ENCODE data around the gene RNASEH2B.

Gene RNASEH2B

DNA sequence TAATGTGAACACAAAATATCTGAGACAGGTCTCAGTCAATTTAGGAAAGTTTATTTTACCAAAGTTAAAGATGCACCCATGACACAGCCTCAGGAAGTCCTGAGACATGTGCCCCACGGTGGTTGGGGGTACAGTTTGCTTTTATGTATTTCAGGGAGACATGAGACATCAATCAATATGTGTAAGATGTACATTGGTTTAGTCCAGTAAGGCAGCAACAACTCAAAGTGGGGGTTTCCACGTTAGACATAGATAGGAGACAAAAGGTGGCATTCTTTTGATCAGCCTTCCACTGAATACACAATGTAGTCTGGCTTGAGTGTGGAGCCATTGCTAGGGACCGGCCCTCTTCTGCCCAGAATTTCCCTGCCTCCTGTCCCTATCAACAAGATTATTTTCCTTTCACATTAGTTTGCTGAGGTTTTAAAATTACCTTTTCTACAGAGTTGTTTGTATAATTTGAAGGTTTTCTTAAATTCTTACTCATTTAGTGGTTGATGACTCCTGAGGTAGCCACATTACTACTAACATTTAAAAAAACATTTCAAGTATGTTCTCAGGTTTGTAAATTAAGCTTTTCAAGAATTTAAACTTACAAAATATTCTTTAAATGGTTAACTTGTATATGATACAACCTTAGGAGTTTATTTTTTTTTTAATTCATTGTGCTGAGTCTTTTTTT is 33.2 kb downstream of the RNASEH2B start:
- no peak for DNase-seq

DNA sequence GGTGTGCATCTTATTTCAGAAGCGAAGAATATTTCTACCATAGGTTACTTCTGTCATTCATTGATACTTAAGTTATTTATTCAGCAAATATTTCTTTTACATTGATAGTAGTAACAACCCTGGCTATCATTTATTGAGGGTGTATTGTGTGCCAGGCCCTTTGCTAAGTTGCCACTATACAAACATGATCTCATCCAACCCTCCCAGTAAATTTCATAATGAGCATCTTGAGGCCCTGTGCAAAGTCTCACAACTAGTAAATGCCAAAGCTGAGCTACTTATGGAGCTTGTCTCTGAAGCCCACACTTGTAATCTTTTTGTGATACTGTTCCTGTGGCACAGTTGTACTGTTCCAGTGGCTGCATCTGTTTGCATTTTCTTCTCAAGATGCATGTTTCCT is 36.1 kb downstream of the RNASEH2B start:
- DNase-seq: no peak

DNA sequence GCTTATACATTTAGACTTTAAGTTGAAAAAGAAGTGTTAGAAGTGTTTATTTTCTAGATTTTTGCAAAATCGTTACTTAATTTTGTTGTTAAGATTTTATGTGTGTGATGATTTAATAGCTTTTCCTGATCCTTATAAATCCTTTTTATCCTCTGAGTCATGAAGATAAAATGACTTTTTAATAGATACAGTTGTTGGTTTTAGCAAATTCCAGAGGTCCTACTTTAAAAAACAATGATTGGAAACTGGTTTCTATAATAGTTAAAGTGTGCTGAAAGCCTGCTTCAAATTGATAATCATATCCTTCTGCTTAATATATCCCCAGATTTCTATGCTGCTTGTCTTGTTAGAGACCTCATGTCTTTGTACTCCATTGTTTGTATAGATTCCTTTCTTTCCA is 39.0 kb downstream of the RNASEH2B start:
- no peak for DNase-seq

DNA sequence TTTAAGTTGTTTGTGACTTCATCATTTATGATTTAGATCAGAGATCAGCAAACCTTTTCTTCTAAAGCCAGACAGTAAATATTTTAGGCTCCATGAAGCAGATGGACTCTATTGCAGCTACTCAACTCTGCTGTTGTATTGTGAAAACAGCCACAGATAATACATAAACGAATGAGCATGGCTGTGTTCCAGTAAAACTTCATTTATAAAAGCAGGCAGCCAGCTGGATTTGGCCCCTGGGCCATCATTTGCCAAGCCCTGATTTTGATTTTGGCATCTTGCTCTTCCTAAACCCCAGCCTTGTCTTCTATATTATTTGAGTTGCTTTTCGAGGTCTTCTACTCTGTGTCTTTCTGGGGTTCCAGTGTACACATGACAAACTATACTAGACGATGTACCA is 41.3 kb downstream of the RNASEH2B start:
- no peak for DNase-seq

DNA sequence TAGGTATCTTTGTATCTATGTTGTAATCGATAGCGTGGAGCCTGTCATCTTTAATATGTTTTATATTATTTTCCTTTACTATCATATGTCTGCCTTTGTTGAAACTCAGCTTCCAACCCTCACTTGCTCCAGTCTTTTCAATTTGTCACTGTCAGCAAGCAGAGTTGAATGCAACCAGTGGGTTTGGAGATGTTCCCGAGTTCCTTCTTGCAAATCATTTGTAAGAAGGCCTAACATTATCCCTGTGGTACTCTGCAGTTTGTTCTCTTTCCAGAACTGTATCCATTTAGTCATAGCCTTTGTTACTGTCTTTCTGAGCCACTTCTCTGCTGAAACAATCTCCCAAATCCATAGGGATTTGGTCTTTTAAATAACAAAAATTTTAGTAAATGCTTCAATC is 41.8 kb downstream of the RNASEH2B start:
- DNase-seq: no peak

DNA sequence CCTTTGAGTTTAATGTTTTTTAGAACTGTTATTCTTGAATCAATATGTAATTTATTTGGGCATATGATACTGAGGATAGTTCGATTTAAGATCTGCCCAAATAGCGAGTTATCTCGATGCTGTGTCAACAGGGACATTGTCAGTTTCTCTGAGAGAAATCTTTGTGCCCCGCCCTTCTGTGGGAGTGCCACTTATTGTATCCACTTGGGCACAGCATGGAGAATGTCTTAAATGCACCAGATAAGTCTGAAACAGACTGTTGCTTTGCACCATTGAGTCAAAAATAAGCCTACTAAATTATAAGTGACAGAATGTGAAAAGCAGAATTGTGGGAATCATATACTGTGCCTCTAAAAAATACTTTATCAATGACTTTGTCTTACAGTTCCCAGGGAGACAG is 45.6 kb downstream of the RNASEH2B start:
- no peak for DNase-seq

DNA sequence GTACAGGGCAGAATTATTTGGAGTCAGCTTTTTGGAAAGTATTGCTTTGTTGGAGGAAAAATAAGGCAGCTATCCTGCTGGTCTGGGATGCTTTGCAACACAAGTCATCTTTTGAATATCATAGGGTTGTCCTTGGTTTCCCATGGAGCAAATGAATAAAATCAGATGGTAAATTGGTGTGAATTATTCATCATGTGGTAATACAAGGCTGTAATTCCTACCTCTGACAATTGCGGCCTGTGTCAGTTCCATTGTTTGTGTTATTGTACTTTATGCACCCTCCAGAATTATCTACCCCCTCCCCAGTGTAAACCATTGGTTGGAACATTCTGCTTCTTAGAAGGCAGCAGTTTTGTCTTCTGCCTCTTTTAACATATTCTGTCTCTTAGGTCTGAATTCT is 46.2 kb downstream of the RNASEH2B start:
- DNase-seq: no peak

DNA sequence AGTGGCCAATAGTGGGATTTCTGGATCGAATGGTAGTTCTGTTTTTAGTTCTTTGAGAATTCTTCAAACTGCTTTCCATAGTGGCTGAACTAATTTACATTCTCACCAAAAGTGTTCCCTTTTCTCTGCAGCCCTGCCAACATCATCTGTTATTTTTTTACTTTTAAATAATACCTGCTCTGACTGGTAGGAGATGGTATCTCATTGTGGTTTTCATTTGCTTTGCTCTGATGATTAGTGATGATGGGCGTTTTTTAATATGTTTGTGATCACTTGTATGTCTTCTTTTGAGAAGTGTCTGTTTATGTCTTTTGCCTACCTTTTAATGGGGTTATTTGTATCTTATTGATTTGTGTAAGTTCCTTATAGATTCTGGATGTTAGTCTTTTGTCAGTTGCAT is 48.0 kb downstream of the RNASEH2B start:
- DNase-seq: no peak

DNA sequence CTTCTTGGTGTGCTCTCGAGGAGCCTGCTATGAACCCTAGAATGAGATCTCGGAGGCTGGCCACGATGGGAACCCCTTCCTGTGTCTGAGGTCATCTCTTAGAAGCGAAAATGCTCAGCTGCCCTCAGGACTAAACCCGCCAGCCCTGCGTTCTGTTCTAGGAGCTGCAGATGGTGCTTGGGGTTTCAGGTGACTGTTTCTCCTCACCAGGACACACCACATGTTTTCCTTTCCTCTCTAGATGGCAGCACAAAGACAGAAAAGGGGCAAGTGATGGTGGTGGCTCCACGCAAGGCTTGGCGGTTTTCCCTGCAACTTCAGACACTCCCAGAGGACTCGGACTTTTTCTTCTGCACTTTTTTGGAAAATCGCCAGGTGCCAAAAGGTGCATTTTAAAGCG is 60.1 kb downstream of the RNASEH2B start:
- DNase-seq: peak; percentile 60

DNA sequence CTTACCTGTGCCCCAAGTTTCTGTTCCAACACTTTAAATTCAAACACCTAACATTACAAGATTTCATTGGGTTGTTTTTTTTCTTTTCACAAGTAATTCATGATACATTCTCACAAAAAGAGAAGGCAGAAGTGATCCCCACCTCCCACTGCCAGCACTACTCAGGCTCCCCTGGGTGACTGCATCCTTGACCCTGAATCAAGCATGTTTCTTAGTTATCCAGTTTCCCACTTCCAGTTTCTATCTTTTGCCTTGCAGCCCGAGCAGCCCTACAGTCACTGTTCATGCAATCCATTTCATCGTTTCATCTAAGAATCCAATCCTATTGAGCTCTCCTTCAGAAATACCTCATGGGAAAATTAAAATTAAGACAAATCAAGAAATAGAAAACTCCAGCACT is 61.4 kb downstream of the RNASEH2B start:
- DNase-seq: no peak

DNA sequence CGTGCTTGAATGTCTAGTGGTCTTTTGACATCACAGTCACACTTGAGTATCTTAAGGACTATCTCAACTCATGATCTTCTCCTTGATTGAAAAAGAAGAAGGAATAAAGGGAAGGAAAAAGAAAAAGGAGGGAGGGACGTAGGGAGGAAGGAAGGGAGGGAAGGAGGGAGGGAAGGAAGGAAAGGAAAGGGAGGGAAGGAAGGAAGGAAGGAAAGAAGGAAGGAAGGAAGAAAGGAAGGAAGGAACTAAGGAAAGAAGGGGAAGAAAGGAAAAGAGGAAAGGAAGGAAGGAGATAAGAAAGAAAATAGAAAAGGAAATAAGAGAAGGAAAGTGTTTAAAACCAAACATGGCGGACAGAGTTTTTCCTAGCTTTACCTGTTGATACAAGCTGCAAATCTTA is 64.7 kb downstream of the RNASEH2B start:
- DNase-seq: no peak

DNA sequence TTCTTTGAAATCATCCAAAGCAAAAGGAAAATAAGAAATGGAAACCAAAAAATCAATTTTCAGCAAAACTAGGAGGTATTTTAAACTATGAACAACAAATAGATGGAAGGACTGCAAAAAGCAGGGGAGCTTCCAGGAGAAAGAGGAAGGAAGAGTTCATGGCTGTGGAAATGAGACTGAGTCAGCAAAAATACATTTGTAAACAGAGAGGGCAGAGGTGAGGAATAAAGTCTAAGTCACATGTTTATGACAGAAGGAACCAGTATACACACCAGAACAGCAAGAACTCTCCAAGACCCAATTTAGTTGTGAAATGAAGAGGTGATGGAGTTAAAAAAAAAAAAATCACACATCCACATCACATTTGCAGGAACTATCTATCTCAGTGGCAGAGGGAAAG is 69.6 kb downstream of the RNASEH2B start:
- no peak for DNase-seq

DNA sequence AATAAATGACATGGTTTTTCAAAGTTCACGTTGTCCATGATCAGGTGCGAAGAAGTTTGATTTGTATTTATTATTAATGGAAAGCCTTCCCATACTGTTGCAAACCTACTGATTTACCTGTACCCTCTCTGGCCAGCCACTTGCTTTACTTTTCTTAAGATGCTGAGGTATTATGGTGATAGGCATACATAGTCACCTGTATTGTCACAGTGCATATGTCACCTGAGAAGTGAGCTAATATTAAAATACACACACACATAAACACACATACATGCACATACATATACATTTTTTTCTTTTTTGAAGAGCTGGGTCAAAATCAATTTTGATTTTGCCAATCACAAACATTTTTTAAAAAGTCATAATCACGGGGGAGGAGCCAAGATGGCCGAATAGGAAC is 72.1 kb downstream of the RNASEH2B start:
- DNase-seq: no peak

DNA sequence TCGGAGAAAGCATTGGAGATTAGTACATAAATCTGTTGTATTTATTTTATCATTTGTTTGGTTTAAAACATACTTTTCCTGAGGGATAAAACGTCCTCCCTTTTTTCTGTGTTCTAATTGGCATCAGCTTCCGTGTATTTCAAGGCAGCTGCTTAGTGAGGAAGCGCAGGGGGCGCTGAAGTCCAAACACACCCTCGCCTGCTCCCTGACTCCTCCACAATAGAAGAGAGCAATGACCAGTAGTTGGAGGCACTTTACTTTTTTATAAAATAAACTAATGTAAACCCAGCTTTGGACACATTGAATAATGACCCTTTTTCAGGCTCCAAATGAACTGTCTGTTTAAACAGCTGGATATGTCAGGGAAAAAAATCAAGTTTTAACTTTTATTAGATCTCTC is 79.9 kb downstream of the RNASEH2B start:
- DNase-seq: peak; percentile 51

DNA sequence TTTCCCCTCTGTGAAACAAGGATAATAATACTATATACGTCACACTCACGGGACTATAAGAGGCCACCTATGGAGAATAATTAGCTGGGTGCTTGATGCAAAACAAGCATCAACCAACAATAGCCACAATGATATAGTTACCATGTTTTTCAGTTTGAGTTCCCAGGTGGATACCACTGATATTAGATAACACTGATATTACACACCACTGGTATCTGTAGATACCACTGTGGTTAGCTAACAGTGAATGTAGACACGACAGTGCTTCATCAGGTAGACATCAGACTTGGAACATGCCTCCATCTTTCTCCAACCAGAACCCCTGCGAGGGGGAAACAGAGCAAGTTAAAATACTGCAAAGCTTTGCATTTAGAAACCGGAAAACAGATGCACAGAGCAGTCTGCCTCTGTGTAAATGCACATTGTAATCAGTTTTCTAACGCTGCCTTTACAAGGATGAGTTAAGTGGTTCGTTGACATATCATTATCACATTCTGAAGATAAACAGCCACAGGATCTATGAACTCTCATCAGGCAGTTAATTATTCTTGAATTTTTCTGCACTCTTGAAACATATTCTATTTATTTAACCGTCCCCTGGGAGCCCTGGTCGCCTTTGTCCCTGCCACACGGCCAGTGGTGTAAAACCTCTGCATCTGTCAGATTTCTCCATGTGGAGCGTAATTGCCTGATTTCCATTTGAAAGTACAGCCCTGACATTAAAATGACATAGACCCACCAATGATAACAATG is 80.7 kb downstream of the RNASEH2B start:
- DNase-seq: peak; percentile 29

DNA sequence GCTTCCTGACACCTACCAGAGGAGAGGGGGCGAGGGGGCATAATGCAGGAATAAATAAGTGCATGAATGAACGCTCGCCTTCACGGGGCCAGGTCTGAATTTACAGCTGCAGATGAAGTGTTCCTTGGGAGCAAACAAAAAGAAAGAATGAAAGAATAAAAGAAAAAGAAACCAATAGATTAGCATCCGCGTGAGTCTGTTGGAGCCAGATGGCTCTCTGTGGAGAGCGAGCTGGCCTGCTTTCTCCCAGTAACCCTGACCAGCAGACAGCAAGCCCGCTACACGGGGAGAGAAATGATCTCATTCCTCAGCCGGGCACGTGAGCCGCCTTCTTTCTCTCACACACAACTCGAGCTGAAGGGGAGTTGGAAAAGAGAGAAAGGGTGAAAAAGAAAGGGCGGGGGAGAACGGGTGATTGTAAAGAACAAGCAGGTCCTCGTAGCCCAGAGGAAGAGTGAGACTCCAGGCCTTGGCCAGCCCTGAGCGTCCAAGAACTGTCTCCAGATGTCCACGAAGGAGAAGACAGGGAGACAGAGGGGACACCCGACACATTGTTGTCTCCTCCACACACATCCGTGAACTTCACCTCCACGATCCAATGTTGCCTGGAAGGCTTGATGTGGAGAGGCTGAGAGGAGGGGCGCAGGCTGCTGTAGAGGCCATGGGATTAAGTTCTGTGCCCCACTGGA is 81.4 kb downstream of the RNASEH2B start:
- DNase-seq: peak; percentile 36

DNA sequence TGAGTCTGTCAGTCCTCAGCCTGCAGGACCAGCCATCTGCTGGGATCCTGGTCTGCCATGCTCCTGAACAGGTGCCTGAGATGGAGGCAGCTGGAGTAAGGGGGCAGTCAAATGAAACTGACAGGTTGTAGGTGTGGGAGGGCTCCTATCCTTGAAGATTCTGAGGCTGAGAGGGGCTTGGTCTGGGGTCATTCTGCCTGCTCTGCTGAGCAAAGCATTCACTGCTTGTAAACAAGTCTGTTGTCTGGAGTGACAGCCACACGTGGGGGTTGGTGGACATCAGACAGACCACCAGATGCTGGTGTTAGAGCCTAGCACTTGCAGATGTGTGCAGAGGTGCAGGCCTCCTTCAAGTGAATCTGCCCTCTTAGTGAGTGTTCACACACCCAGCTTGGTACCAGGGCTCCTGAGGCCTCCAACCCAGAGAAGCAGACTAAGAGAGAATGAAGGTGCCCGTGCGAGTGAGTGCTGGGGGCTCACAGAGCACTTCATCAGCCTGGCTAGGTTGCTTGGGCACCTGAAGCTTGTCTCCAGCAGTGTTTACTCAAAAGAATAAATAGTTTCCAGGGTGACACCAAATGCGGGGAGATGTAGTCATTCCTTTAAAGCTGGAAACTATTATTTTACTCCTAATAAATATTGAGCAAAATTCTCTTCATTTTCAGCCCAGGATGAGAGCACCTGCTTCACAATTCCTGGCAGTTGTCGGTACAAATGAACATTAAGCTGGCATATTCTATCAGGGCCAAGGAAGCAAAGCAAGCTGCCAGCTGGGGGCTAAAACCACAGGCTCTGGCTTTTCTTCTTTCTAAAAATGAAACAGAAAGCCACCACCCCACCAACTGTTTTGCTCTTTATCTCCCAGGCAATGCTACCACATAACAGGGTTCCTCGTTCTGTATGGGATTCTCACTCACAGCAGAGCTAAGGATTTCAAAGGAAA is 82.3 kb downstream of the RNASEH2B start:
- no peak for DNase-seq

DNA sequence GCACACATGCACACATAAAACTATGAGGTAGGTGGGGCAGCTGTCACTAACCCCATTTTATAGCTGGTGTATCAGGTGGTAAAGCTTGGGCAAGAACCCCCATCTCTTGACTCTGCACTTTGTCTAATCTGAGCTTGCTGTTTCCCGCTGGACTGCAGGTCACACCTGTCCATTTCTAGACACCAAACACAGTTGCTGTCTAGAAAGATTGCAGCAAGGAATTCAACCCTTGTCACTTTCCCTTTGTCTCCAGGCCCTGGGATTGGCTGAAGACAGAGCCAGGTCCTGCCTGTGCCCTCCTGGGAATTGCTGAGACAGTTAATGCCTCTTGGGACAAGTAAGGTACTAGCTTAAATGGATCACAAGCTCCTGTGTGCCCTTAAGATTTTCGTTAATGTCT is 83.8 kb downstream of the RNASEH2B start:
- DNase-seq: no peak

DNA sequence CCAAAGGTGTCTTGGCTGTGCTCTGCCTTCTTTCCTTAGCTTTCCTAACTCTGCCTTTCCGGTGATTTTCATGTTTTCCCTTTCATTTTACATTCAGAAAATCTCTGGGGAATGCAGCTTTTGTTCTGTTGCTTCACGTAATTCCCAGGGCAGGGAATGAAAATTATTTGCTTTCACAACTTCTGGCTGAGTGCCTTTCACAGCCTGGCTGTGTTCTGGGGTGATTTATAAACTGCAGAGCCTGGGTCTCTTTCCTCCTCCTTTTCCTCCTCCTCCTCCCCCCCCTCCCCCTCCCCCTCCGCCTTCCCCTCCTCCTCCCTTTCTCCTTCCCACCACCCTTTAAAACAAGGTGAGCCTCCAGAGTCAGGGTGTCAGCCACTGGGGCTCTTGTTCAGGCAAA is 84.3 kb downstream of the RNASEH2B start:
- no peak for DNase-seq

DNA sequence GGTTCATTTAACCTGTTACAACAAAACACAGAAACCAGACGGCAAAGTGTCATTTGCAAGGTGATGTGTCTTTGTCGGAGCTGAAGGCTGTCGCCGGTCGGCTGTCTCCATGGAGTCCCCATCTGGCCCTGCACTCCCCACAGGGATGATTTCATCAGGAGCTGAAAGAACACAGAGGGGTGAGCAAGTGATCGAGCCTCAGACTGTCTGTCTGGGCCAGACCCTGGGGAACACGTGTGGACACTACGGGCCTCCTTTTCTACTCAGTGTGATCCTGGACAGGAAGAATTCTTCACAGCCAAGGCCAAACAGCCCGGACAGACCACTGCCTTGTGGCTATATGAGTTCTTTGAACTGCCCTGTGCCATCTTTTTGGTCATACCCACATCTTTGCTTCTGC is 85.1 kb downstream of the RNASEH2B start:
- DNase-seq: no peak

DNA sequence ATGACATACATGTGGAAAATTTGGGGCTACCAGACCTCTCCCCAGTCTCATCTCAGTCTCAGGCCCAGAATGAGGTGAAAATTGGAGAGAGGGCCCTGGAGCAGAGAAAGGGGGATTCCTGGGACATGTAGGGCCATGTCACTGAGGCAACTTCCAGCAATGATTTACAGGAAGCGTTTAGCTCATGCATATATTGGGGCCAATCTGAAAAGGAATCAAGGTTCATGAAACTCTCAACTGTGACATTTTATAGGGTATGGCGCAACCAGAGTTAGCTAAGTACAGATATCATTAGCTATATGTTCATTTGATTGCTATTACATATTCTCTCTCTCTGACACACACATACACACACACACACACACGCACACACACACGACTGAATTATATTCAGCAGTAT is 86.3 kb downstream of the RNASEH2B start:
- no peak for DNase-seq

DNA sequence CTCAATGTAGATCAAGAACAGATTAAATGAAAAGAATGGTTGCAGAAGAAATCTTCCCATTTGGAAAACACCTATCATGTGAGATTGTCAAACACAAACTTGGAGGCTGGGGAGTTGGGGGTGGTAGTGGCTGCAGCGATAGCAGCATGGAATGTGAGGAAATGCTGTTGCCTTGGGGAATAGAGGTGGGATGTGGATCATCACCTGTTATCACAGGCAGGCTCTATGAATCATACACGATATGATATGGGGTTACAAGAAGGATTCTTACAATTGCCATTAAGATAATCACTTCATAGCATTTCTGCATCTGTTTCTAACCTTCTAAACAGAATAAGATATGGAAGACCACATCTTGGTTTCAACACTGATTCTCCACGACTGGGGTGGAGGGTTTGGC is 88.7 kb downstream of the RNASEH2B start:
- DNase-seq: no peak

DNA sequence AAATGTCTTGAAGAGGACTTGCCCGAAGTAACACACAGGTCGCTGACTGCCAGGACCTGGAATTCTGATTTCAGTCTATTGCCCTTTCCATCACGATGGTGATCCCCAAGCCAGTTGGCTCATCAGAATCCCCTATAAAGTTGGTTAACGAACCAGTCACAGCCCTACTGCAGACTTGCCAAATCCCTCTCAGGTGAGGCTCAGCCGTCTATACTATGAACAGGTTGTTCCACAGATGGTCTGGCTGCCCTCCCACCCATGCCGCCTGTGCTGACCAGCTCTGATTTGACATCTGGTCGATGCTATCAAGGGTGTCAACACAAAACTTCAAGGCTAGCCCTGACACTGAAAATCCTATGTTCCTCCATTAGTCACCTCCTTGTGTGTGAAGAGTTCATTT is 90.0 kb downstream of the RNASEH2B start:
- DNase-seq: no peak
